AG04449 (cell line): ENCODE measurements around the gene POFUT1.
"Not testable (repeated sequence)": the region's sequence is repeated elsewhere in the genome, so short reads cannot be mapped to it uniquely, and the experiment has no call there.

Experiments
- CTCF ChIA-PET: fragments of 350-600 bp; formaldehyde crosslinking; extraction: SDS; loops from one replicate; lab custom pipeline; 2021; ENCODE audit warnings: antibody characterized with exemption; lab: Yijun Ruan, JAX
- POLR2A ChIA-PET: fragments of 400-600, 350-600 bp; formaldehyde crosslinking; extraction: SDS; loops from one replicate; lab custom pipeline; 2020; ENCODE audit warnings: antibody characterized with exemption, inconsistent platforms; lab: Yijun Ruan, JAX
- DNase-seq: peaks from one replicate; pipeline ENCODE4 v3.0.0-alpha.2; 2010; ENCODE audit warnings: low read depth, low spot score
- H3K4me3 ChIP-seq: 2 replicates; pipeline ENCODE4 v1.5.1; 2011; ENCODE audit warnings: low read depth, mild to moderate bottlenecking, control low read depth, low read length
- TF ChIP-seq, protein P1 (sequence below): IDR thresholded peaks from one replicate; pipeline ENCODE4 v1.5.1; 2011; ENCODE audit warnings: mild to moderate bottlenecking, moderate library complexity, low read length, control low read depth, inconsistent platforms; ENCODE audit not compliant: insufficient read depth; ENCODE audit errors: missing control alignments

POFUT1 gene

DNA sequence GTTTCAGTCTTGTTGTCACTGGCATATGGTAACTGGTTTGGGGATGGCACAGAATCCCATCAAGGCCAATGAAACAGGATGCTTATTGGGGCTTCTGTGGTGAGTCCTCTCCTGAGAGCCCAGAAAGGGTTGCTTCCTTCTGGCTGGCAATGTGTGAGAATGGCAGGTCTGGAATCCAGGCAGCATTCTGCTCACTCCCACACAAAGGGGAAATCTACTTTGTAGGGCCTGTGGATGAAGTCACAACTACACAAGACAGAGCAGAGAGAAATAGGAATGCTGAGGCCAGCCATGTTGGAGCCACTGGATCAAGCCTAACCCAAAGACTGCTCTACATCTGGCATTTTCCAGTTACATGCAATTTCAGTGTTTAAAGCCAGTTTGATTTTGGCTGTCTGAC is 15.8 kb upstream of the POFUT1 start:
- no peak for DNase-seq
- TF ChIP-seq, protein P1, sequence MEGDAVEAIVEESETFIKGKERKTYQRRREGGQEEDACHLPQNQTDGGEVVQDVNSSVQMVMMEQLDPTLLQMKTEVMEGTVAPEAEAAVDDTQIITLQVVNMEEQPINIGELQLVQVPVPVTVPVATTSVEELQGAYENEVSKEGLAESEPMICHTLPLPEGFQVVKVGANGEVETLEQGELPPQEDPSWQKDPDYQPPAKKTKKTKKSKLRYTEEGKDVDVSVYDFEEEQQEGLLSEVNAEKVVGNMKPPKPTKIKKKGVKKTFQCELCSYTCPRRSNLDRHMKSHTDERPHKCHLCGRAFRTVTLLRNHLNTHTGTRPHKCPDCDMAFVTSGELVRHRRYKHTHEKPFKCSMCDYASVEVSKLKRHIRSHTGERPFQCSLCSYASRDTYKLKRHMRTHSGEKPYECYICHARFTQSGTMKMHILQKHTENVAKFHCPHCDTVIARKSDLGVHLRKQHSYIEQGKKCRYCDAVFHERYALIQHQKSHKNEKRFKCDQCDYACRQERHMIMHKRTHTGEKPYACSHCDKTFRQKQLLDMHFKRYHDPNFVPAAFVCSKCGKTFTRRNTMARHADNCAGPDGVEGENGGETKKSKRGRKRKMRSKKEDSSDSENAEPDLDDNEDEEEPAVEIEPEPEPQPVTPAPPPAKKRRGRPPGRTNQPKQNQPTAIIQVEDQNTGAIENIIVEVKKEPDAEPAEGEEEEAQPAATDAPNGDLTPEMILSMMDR, result no peak
- H3K4me3 ChIP-seq, result no peak overlapping the region
- CTCF ChIA-PET, result no interaction called here
- POLR2A ChIA-PET, result interaction anchor here (0.6 kb wide), 1 partner anchor 133 kb away, joined by 4 read pairs; no protein-coding TSS in a partner anchor

DNA sequence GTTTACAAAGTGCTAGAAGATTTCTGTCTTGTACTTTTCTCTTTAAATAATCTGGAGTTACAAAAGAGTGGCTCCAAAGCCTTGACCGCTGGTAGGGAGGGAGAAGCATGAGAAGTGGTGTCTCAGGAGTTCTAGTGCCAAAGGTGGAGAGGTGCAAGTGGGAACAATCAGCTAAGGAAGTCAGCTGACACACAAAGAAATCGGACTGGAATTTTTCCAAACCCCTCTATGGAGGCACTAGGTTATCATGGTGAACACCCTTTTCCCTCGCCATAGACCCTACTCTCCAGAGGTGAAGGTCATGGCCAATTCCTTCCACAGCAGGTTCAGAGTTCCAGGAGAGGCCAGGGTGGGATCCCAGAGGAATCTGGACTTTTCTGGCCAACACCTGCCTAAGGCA is 15.0 kb upstream of the POFUT1 start:
- ChIA-PET POLR2A (no interaction called here), CTCF (interaction anchor here (1.6 kb wide), 1 partner anchor 9 kb away, joined by 4 read pairs; no protein-coding TSS in a partner anchor)
- no peak overlapping the region for H3K4me3 ChIP-seq
- TF ChIP-seq, protein P1, result no peak
- DNase-seq, result no peak

DNA sequence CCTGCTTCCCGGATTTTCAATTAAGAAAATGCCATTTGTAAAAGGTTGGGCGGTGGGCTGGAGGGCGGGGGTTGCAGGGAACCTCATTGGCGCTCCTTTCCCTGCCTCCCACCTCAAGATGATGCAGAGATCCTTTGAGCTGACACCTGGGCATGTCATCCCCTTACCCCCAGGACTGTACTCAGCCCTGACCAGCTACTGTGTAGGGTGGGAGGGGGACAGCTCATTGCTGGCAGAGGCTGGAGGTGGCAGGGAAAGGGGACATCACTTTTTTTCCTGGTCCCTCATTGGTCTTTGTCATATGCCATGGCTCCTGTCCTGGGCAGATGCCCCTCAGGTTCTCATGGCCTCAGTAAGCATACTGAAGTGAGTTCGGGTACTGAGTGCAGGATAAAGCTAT is 14.3 kb upstream of the POFUT1 start:
- not testable (repeated sequence) for H3K4me3 ChIP-seq, DNase-seq
- ChIA-PET CTCF (interaction anchor here (1.6 kb wide), 1 partner anchor 8 kb away, joined by 4 read pairs; no protein-coding TSS in a partner anchor), POLR2A (interaction anchor here (0.6 kb wide), 1 partner anchor 38 kb away, joined by 3 read pairs; no protein-coding TSS in a partner anchor)

DNA sequence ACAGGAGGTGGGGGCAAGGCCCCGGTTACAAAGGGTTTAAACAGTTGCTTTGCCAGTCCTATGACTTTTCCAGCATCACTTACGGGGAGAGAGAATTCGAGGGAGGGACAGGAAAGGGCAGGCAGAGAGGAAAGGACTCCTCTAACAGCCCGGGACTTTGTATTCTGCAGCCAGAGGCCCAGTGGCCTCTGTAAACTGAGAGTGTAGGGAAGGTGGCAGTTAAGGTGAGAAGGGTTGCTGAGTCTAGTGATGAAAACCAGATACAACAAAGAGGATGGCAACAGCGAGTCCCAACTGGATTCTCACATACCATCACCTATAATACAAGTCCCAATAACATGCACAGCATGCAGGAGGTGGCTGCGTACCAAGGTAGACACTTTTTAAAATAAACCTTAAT is 13.7 kb upstream of the POFUT1 start:
- TF ChIP-seq, protein P1, result no peak
- no peak overlapping the region for H3K4me3 ChIP-seq
- CTCF ChIA-PET, result interaction anchor here (1.6 kb wide), 1 partner anchor 7 kb away, joined by 4 read pairs; no protein-coding TSS in a partner anchor
- POLR2A ChIA-PET, result interaction anchor here (0.6 kb wide), 1 partner anchor 38 kb away, joined by 3 read pairs; no protein-coding TSS in a partner anchor
- no peak for DNase-seq

DNA sequence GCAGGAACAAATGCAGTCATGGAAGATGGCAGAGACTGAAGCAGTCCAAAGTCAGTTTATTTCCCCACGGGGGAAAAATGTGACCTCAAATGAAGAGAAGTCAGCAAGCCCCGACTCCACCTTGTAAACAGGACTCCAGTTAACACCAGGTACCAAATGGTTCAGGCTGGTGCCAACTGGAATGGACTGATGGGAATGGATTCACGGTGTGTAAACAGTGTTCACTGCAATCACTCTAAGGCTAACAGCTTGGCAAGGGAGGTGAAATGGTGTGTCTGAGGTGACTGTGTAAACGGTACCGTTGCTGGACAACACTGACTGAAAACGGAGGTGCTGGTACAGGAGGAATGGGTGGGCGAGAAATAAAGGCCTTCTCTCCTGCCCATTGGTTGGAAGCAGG is 12.1 kb upstream of the POFUT1 start:
- DNase-seq, result no peak
- ChIA-PET CTCF (no interaction called here), POLR2A (no interaction called here)
- no peak overlapping the region for H3K4me3 ChIP-seq
- TF ChIP-seq, protein P1, result no peak

DNA sequence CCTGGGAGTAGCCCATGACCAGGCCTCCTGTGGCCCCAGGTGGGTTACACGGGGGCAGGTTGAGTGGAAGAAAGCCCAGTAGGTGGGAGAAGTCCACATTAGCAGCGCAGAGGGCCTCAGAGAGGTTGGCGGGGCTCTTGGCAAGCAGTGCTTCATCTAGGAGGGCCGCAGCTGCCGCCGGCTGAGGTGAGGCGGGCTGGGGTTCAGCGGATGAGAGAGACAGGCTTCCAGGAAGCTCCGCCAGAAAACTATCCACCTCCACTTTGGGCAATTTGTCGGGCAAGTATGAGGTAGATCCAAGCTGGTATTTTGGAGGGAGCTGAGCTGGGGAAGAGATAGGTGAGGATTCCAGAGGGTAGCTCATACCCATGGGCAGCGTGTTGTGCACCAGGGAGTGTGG is 11.1 kb upstream of the POFUT1 start:
- DNase-seq, POLR2A ChIA-PET, H3K4me3 ChIP-seq, CTCF ChIA-PET: not testable (repeated sequence)

DNA sequence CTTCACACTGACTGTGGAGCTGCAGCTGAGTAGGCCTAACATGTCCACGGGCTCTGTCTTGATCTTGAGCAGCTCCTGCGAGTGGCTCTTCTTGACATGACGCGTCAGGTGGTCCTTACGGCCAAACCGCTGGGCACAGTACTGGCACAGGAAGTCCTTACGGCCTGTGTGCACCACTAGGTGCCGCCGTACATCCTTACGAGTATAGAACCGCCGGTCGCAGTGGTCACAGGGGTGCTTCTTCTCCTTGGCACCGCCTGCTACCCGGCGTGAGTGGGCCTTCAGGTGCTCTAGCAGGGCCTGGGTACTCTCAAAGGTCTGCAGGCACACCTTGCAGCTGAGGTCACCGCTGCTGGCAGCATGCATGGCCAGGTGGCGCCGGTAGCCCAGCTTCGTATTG is 10.5 kb upstream of the POFUT1 start:
- H3K4me3 ChIP-seq, CTCF ChIA-PET, POLR2A ChIA-PET, DNase-seq: not testable (repeated sequence)

DNA sequence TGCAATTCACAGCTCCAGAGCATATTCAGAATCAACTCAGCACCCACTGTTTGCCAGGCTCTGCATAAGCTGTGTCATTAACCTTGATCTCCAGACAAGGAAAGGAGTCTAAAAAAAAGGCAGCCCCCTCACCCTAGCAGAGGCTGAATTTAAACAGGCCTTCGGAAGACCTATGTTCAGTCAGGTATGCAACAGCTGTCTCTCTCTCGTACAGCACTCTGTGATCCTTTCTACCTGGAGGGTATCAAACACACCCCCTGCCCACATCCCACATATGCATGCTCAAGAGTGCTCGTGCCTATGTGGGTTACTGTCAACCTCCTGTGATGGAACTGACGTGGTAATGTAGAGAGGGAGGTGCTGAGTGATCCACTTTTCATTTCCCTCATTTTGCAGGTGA is 8.7 kb upstream of the POFUT1 start:
- no peak for DNase-seq
- CTCF ChIA-PET, result interaction anchor here (1.0 kb wide), 1 partner anchor 10 kb away, joined by 4 read pairs; no protein-coding TSS in a partner anchor
- POLR2A ChIA-PET, result no interaction called here
- TF ChIP-seq, protein P1, result no peak
- H3K4me3 ChIP-seq, result no peak overlapping the region
